Fibroblast of gingiva (primary cell): ENCODE measurements around the gene U2SURP.
"Not testable (repeated sequence)": the region's sequence is repeated elsewhere in the genome, so short reads cannot be mapped to it uniquely, and the experiment has no call there.

Source experiments
- DNase-seq: peaks from one replicate; pipeline ENCODE4 v3.0.0-alpha.2; 2011; ENCODE audit warnings: low read depth

Gene U2SURP

DNA sequence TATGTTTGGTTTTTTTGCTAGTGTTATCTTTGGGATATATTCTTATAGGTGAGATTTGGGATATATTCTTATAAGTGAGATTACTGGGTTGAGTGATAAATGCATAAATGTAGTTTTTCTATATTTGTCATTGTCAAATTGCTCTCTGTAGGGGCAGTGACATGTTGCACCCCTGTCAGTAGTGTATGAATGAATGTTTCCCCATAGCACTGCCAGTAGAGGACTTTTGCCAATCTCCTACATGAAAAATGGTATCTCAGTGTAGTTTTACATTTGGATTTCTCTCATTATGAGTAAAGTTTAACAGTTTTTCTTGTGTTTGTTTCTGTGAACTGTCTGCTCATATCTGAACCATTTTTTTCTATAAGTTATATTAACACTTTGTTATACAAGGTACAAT is 13.6 kb downstream of the U2SURP start:
- DNase-seq, result no peak

DNA sequence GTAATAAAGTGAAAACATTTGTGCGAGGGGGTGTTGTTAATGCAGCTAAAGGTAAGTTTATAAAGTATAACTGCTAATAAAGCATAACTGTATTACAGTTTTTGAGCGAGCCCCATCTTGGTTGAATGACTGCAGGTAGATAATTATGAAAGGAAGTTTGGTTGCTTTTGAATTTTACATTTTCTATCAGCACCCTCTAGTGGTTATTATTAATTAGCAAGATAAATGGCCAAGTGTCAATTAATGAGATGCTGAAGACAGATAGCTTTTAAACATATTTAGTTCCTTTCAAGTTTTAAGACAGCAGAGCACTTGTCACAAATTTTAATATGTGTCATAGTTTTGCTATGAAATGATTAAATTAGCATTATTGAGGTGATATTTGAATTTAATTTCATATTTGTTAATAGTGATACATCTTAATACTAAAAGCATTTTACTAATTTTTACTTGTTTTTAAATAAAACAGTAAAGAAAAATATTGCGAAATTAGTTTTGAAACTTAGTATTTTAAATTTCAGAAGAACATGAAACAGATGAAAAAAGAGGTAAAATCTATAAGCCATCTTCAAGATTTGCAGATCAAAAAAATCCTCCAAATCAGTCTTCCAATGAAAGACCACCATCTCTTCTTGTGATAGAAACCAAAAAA is 15.1 kb downstream of the U2SURP start:
- no peak for DNase-seq

DNA sequence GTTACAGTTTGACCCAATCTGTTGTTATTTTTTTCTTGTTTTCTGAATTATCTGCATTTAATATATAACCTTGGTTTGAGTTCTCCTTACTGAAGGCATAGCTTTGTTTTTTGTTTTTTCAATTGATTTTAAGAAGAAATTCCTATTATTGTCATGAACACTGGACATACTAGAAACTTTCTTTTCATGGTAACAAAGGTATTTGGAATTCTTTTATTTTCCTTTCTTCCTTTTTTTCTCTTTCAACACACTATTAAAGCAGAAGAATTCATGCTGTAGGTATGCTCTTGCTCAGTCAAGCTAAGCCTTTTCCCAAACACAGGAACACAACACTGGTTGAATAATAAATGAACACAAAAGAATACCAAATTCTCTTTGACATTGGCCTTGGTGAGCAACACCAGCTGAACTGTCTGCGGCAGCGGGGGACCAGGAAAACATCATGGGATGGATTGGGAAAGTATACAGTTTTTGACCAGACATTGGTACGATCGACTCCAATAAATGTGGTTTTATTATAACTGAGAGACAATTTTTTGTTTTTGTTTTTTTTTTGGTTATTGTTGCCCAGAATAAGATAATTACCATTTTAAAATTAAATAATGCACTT is 23.1 kb downstream of the U2SURP start:
- no peak for DNase-seq

DNA sequence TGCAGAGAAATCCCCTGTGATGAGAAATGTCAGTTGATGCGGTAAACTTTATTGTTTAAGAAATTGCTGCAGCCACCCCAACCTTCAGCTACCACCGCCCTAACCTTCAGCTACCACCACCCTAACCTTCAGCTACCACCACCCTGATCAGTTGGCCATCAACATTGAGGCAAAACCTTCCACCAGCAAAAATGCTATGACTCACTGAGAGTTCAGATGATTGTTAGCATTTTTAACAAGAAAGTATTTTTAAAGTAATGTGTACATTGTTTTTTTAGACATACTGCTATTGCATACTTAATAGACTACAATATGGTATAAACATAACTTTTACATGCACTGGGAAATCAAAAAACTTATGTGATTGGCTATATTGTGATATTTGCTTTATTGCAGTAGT is 30.0 kb downstream of the U2SURP start:
- DNase-seq, result no peak

DNA sequence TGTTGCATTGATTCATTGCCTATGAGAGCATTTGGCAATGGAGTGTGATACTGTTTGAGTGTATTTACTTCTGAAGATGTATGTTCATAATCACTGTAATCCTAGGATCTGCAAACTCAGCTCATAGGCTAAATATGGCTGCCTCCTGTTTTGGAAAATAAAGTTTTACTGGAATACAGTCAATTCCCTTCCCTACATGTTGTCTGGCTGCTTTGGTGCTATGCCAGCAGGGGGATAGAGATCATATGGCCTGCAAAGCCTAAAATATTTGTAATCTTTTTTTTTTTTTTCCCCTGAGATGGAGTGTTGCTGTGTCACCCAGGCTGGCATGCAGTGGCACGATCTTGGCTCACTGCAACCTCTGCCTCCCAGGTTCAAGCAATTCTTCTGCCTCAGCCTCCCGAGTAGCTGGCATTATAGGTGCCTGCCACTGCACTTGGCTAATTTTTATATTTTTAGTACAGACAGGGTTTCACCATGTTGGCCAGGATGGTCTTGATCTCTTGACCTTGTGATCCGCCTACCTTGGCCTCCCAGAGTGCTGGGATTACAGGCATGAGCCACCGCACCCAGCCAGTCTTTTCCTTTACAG is 30.5 kb downstream of the U2SURP start:
- not testable (repeated sequence) for DNase-seq

DNA sequence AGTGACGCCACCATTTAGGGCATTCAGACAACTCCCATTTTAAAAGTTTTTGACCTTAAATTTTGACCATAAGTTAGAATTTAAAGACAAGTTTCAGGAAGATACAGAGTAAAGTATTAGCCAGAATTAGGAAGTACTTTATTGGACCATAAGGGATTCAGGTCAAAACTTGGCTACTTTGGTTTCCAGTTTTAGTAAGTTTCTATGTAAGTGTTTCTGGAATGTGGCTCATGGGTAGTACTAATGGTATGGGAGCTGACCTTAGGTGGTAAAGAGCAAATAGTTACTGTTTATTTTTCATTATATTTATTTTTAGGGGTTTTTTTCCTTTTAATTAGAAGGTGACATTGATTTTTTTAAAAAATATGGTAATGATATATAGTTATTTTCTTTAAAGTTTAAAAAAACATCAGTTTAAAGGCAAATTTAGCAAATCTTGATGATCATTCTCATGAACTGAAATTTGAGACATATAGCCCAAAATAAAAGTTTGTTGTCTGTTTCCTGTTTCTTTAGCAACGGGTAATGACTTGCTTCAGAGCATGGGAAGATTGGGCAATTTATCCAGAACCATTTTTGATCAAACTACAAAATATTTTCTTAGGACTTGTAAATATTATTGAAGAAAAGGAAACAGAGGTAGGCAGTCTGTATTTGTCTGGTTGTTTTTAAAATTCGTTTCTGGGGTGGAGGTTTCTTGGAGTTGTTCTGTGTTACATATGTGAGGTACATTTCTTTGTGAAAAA is 34.3 kb downstream of the U2SURP start:
- peak; percentile 81 for DNase-seq

DNA sequence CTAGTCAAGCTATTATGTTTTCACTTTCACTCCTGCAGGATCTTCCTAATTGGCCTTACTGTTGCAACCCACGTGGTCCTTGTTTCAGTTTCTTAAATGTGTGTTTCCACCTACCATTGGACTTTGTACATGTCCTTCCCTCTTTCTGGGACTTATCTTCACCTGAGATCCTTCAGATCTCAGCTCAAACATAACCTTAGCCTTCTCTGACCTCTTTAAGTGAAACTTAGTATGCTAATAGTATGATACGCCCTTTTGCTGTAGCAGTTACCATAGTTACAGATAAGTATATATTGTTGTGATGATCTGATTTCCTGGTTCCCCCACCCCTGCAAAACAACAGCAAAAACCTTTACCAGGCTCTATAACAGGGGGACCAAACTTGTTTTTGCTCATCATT is 35.2 kb downstream of the U2SURP start:
- DNase-seq, result no peak

DNA sequence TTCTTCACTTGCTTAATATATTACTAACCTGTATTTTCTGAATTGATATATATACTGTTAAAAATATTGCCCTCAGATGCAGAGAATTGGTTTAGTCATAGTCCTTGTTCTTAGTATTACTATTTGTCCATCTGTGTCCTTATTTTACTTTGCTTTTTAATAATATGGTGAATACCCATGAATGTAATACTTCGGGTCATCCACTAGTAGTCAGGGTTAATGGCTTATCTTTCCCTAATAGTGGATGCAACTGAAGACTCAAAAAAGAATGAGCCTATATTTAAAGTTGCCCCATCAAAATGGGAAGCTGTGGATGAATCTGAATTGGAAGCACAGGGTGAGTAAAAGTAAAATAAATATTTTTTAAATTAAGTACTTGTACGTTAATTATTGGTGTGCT is 36.5 kb downstream of the U2SURP start:
- no peak for DNase-seq

DNA sequence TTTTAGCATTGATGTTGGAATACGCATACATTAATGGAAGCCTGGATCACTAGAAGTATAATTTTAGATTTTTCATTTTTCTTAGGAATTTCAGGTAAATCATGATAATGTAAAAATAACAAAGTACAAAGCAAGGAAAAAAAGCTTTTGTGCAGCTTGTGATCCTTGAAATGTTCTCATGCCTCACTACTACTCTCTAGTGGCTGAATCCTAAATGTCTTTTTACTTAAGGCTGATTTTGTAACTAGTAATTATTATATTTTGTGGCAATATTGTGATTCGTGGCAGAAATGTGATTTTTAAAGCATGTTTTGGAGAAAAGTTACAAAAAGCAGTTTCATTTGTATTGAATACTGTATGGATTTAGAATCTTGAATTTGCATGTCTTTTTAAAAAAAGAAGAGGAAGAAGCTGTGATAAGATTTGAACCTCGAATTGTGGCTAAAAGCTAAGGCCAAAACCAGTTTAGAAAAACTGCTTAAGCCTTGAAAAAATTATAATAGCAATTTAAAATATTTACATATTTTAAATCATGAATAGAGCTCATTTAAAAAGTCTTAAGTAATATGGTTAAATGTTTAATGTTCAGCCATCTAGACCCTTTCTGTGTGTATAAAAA is 39.0 kb downstream of the U2SURP start:
- peak; percentile 36 for DNase-seq

DNA sequence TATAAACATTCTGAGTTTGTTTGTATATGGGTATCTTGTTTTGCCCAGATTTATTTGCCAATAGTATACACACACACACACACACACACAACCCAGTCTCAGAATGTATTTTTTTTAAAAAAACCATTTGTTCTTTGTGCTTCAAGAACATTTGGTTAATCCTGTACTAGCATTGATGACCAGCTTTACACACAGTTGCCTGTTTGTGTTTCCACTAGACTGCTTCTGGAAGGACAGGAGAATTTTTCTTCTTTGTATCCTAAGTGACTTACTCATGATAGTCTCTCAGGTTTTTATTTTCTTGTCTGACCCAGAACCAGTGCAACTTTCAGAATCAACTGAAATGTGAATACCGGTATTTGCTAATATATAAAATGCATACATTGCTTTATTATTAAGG is 40.5 kb downstream of the U2SURP start:
- no peak for DNase-seq

DNA sequence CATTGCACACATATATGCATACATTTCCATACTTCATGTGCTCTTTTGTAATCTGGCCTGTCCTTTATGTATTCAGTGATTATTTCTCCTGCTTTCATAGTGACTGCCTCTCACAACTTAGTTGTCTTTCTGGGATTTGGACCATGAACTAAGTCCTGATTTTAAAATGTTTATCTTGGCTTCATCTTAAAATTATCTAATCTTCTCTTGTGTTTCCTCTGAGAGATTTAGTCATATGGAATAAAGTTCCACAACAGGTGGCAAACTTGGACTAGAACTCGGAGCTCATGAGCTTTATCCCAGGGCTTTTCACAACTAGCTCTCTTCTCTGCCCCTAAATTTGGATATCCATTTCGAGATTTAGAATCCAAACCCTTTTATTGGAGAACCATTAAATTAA is 44.3 kb downstream of the U2SURP start:
- no peak for DNase-seq

DNA sequence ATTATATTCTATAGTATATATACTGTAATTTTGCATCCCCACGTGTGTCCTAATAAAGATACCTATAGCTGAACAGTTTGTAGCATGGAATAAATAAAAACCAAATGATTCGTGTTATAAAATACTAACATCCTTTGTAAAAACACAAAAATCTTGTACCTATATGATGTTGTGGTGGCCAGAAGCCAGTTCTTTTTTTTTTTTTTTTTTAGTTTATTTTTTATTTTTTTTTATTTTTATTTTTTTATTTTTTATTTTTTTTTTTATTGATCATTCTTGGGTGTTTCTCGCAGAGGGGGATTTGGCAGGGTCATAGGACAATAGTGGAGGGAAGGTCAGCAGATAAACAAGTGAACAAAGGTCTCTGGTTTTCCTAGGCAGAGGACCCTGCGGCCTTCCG is 44.7 kb downstream of the U2SURP start:
- not testable (repeated sequence) for DNase-seq

DNA sequence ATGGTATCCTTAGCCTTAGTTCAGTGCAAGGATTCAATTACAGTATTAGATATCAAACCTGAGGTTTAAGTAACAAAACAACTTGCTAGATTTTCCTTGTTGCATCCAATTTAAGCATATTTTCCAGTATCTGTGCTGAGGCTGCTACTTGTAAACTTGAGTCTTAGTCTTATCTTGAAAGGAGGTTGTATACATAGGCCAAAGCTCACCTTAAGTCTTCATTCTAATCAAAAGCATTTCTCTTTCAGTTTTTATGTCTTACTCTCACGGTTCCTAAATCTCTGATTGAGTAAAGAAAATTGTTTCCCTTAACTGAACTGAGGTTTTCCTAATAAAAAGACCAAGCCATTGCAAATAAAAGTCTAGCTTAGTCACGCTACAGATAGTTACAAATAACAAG is 52.6 kb downstream of the U2SURP start:
- no peak for DNase-seq

DNA sequence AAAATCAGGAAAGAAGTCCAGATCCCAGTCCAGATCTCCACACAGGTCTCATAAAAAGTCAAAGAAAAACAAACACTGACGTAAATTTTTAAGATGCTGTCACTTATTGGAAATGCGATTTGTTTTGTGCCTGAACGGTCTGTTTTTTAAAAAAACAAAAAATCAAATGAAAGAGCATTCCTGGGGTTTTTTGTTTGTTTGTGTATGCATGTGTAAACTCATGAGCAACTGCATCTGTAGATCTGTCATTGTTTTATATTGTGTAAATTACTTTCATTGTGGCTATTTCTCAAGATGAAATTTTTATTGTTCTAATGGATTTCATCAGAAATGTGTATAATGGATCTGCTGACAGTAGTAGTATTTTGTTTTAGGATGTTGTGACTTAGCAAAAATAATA is 55.0 kb downstream of the U2SURP start:
- DNase-seq, result no peak

DNA sequence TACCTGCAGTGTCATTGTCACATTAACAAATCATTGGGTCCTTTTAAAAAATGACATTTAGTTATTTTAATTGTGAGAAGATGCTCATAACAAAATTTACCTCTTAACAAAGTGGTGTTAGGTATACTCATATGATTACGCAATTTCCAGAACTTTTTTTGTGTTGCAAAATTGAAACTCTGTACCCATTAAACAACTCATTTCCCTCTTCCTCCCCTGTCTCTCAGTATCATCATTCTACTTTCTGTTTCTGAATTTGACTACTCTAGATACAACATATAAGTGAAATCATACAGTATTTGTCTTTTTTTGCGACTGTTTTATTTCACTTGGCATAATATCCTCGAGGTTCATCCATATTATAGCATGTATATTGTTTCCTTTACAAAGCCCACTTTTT is 59.5 kb downstream of the U2SURP start:
- no peak for DNase-seq

DNA sequence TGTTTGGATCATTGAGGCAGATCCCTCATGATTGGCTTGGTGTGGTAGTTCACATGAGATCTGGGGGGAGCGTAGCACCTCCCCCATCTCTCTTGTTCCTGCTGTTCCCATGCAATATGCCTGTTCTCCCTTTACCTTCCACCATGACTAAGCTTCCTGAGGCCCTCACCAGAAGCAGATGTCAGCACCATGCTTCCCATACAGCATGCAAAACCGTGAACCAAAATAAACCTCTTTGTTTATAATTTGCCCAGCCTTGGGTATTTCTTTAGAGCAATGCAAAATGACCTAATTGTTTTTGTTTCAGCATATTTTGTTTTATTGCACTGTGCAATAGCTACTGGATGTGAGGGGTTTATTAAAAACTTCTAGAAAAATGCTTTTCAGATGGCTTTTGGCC is 61.6 kb downstream of the U2SURP start:
- DNase-seq, result peak; percentile 29

DNA sequence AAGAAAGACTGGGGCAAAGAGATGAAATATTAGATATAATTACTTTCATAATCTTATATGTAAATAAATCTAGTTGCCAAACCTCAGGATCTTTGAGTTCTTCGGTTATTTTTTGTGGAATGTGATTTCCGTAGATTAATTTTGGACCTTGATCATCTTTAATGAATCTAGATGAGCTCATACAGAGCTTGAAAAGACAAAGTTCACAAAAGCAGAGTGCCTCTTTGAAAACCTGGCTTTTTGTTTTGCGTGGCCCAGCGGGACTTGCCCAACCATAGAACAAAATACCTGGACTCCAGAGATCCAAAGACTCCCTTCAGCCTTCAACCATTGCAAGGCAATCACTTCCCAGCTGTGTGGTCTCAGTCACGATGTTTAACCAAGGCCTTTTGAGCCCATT is 63.4 kb downstream of the U2SURP start:
- DNase-seq, result no peak

DNA sequence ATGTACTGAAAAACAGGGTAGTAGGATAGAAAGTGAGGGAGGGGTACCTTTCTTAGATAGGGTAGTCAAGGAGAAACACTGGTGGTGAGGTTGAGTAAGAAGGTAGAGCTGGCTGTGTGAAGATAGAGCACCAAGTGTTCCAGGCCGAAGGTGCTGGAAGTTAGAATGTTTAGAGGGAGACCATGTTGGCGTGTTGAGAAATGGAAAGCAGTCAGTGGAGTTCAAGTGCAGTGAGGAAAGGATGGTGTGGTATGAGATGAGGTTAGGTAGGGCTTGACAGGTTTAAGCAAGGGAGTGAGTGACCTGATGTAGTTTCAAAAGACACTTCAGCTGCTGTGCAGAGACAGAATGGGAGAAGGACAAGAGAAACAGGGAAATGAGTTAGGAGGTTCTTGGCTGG is 64.0 kb downstream of the U2SURP start:
- no peak for DNase-seq

DNA sequence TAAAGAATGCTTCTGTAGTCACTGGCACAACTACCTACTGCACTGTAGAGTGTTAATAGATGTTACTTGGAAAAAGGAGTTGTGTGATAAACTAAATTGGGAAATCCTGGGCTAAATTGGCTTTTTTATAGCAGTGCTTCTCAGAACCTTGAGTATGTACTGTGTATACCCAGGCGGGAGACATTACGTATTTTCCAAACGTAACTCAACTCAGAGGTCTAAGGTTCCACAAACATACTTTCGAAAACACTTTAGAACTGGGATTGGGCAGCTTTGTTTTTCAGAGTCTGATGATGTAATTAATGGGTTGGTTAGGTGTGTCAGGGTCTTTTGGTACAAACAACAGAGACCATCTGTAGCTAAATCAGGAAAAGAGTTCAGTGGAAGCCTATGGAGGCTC is 64.7 kb downstream of the U2SURP start:
- DNase-seq, result no peak

DNA sequence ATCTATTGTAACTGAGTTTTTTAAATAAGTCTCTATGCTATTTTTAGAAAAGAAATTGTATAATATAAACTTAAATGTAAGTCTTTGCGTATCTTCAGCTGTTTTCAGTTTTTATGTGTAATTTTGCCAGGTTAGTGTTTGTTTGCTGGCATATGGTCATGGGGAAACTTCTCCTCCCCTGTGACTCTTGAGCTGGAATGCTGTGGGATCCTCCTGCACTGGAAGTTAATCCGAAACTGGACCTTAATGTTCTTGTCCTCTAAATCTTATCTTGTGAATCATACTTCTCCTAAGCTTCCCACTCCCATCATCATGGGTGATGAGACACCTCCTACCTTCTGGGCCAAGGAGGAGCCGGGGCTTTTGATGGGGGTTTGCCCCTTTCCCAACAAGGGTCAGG is 65.8 kb downstream of the U2SURP start:
- DNase-seq, result peak; percentile 83

DNA sequence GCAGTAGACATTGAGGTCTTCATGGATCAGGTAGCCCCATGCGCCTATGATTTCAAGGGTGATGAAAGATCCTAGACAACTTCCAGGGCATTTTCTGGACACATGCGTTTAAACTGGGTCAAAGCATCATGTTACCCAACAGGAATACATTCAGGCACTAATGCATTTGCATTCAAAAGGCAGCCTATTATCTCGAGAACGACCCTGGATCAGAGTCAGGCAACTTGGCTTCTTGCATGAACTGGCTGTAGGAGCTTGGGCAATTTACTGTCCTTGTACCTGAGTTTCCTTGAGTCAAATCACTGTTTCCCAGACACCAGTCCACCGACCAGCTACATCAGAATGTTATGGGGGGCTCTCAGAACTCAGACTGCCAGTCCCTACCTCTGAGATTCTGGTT is 66.7 kb downstream of the U2SURP start:
- DNase-seq, result no peak

DNA sequence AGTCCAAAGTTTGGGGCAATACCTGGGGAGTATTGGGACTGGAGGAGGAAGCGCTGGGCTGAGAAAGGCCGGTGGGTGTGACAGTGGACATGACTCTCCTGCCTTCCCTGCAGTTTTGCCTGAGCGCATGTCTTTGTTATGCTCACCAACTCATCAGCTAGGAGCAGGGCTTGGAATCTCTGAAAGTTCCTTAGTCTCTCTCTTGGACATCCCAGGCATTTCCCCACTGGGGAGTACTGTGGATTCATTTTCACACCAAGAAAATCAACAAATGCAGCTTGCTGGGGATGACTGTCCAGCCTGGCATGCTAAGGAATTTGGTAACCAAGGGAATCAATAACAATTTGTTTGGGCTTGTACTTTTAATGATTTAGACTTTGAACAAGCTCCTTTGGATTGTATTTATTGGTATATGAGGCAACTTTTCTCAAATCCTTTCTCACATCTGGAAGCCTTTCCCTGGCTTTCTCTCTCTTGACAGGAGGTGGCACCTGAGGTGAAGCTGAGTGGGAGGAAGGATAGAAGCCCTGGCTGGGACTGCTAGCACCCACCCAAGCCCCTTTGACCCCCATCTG is 69.7 kb downstream of the U2SURP start:
- peak; percentile 93 for DNase-seq
